Measurements from ENCODE around the gene HPSE2. TPM values are rescaled to one million over a fixed set of nuclear protein-coding genes. Genes with fewer than 3 reads are reported as not detected.

HPSE2 gene
- total and polyA plus RNA-seq, 2 of the 8 experiments (the other 6 are each of a cell fraction or from before 2014, with no cell fraction given), result 0.41 to 0.58 TPM

DNA sequence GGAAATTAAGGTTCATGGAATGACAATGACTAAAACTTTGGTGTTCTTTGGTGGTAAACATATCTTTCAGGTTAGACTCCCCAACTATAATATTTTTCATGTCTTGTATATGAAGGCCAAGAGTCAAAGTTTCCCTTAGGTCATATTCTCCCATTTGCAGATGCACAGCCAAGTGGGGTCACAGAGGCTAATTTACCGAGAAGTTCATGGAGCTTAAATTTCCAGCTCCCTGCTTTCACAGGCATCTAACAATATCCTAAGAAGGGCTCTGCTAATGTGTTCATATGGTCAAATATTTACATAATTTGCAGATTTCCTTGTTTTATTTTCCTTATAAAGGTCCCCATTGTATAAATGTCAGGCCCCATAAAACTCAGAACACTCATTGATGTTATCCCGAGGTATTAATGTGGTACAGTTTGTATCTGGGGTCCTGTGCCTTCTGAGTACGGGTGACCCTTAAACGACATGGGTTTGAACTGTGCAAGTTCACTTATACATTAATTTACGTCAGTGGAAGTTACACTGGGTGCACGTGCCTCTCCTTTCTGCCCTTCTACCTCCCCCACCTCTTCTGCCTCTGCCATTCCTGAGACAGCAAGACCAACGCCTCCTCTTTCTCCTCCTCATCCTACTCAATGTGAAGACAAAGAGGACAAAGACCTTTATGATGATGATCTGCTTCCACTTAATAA, 603.0 kb downstream of the HPSE2 start:
- Histone ChIP-seq H3K79me1 (ENCODE audit: low read depth, low read length) (no peaks in the 10 kb centered on the region), H2BK12ac (ENCODE audit: low read depth, low read length) (no peak overlapping the region), H3K79me2 (ENCODE audit: control insufficient read depth in 1 of 2, insufficient read depth in 2 of 2, low read length in 2 of 2) (no peaks in the 10 kb centered on the region), H4K8ac (ENCODE audit: extremely low read depth, insufficient read depth, low read length) (no peak overlapping the region), H3K4ac (replicated peaks; ENCODE audit: insufficient read length, low read depth, low read length) (no peak overlapping the region), H2AK5ac (ENCODE audit: low read depth, low read length) (no peak overlapping the region), H4K5ac (ENCODE audit: insufficient read length, low read depth, low read length) (no peak overlapping the region), H3K14ac (ENCODE audit: insufficient read length) (peak overlapping the region; percentile 84), H3K9ac (replicated peaks in 1 of 4; ENCODE audit: extremely low read depth in 1 of 4, low read depth in 3 of 4, low read length in 3 of 4) (no peak overlapping the region), H3K23me2 (ENCODE audit: low read depth, low read length) (no peaks in the 10 kb centered on the region), H3K23ac (ENCODE audit: insufficient read length) (no peak overlapping the region), H2BK15ac (ENCODE audit: low read length) (no peak overlapping the region), H3K4me3 (ENCODE audit: extremely low read depth in 1 of 4, insufficient read depth in 2 of 4, low read depth in 3 of 4, low read length in 4 of 4) (no peak overlapping the region), H4K91ac (replicated peaks; ENCODE audit: insufficient read length, low read length) (no peak overlapping the region), H2BK120ac (replicated peaks; ENCODE audit: low read depth, low read length) (no peak overlapping the region), H3K27ac (ENCODE audit: low read depth, low read length) (no peak overlapping the region), H3K18ac (ENCODE audit: extremely low read depth, low read length) (no peak overlapping the region), H4K20me1 (replicated peaks in 1 of 2; ENCODE audit: control insufficient read depth in 1 of 2, insufficient read depth in 2 of 2, low read length in 2 of 2) (no peaks in the 10 kb centered on the region), H2AFZ (ENCODE audit: low read length) (no peak overlapping the region), H3K4me1 (replicated peaks in 1 of 4; ENCODE audit: control insufficient read depth in 3 of 4, insufficient read depth in 4 of 4, low read length in 3 of 4) (no peaks in the 10 kb centered on the region), H3K56ac (replicated peaks; ENCODE audit: insufficient read length, low read depth, low read length) (no peak overlapping the region), H3K36me3 (ENCODE audit: control insufficient read depth in 2 of 4, insufficient read depth in 4 of 4, low read length in 3 of 4) (no peaks in the 10 kb centered on the region), H2BK5ac (ENCODE audit: low read depth, low read length) (no peak overlapping the region), H3K27me3 (replicated peaks in 1 of 4; ENCODE audit: control insufficient read depth in 3 of 4, extremely low read depth in 1 of 4, insufficient read depth in 3 of 4, low read length in 3 of 4) (no peaks in the 10 kb centered on the region), H3K9me3 (ENCODE audit: insufficient read depth in 2 of 2, low read depth in 1 of 2, low read length in 1 of 2) (no peaks in the 10 kb centered on the region), H3K4me2 (ENCODE audit: insufficient read depth in 1 of 2, low read depth in 2 of 2, low read length in 2 of 2) (no peak overlapping the region), H2BK20ac (ENCODE audit: low read length) (no peak overlapping the region)
- WGBS, 2 experiments (ENCODE audit: extremely low coverage in 1 of 2, insufficient coverage in 1 of 2, insufficient read length in 1 of 2, insufficient replicate concordance in 2 of 2, low coverage in 1 of 2, low lambda C conversion rate in 2 of 2, missing lambda C conversion rate in 1 of 2), result 92% methylated on average over 7 of the region's 7 CpGs; no CpG with 5 or more reads in 1 of the 2 experiments
- ChIA-PET POLR2A (ENCODE audit: partially characterized antibody) (no interaction called here), CTCF (ENCODE audit: partially characterized antibody) (no interaction called here)
- FAIRE-seq (no peak), DNase-seq (ENCODE audit: low read depth in 1 of 2, low spot score in 2 of 2) (no peak)
- TF ChIP-seq SIX5 (IDR thresholded peaks at IDR 0.05; ENCODE audit: low read depth, low read length) (no peak), SP4 (IDR thresholded peaks at IDR 0.05; ENCODE audit: low read length) (no peak), KDM1A (IDR thresholded peaks at IDR 0.05; ENCODE audit: borderline replicate concordance, low read length) (no peak), SUZ12 (IDR thresholded peaks at IDR 0.05; ENCODE audit: low read length) (no peak), EP300 (IDR thresholded peaks at IDR 0.05; ENCODE audit: borderline replicate concordance in 1 of 2, low read depth in 2 of 2, low read length in 2 of 2) (no peak), BRCA1 (IDR thresholded peaks at IDR 0.05; ENCODE audit: low read depth, low read length) (no peak), SIN3A (conservative IDR thresholded peaks at IDR 0.05 in 1 of 2, IDR thresholded peaks at IDR 0.05 in 1 of 2; ENCODE audit: low read depth in 1 of 2, low read length in 2 of 2) (no peak), RBBP5 (IDR thresholded peaks at IDR 0.05; ENCODE audit: borderline replicate concordance, low read depth, low read length) (no peak), ASH2L (IDR thresholded peaks at IDR 0.05; ENCODE audit: low read length) (no peak)

Measured in H1 (cell line).